Ammon's horn (tissue), 1 donor: ENCODE measurements around the gene FABP3.
A peak's percentile ranks its signal among the peaks of the same experiment; 100 is the strongest.

ENCODE experiments used
- DNase-seq: peaks from one replicate; pipeline ENCODE4 v3.0.0-alpha.2; 2016; ENCODE audit warnings: low spot score

The FABP3 gene

DNA sequence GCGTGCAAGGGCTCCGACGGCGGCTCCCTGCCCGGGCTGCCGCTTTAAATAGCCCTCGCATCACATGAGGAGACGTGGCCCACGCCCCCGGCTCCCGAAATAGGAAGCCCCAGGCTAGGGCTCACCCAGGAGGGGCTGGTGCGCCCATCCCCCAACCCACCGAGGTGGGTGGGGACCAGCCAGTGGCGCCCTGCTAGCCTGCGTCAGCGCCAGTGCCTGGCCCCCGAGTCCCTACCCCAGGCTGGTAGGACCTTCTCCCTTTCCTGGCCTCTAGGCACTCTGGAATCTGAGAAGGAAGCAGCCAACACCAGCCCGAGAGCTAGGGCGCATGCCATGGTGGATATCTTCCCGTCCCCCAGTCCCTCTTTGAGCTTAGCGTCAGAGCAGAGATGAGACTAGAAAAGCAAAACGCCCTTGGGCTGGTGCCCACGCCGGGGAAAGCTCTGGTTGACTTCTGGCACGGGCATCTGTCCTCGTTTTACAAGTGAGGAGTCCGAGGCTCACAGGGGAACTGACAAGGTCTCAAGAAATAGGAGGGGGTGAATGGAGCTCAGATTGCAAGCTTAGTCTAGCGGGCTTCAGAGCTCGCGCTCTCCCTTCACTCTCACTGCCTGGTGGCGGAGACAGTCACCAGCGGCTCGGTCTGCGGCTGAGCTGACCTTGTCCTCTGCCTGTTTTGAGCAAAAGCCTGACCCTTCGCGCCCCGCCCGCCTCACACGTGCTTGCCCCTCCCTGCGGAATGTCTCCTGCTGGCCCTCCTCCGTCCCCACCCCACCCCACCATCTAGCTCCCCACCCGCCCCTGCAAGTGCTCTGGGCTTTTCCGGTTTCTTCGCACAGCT, at the start of gene FABP3:
TSS of gene FABP3 (minus strand) at position 21 of the 841 bp plus-strand sequence. CDS start 62 bp downstream, outside the sequence.
- peak; percentile 81 for DNase-seq

DNA sequence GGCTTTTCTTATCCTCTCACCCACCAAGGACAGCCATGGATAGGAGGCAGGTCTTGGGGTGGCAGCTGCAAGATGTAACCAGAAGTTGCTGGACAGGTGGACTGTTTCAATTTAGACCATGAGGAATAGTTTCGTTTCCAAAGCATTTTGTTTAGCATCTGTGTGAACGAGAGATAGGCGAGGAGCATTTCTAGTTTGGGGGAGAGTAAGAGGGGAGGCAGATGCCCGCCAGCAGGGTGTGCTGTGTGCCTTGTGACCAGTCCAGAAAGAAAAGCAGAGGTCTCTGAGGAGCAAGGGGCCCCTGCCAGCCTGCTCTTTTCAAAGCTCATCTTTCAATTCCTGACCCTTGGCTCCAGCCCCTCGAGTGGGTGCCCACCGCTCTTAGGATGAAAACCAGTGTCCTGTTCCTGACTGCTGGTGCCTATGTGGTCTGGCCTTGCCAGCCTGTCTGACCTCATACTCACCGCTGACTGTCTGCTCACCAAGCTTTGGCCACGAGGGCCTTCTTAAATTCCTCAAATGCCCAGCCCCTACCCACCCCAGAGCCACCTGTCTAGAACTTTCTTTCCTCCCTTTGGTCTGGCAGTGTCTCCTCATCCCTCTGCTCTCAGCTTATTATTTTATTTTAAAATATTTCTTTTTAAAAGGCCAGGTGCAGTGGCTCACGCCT, 48.6 kb upstream of the FABP3 start:
- DNase-seq, result no peak

DNA sequence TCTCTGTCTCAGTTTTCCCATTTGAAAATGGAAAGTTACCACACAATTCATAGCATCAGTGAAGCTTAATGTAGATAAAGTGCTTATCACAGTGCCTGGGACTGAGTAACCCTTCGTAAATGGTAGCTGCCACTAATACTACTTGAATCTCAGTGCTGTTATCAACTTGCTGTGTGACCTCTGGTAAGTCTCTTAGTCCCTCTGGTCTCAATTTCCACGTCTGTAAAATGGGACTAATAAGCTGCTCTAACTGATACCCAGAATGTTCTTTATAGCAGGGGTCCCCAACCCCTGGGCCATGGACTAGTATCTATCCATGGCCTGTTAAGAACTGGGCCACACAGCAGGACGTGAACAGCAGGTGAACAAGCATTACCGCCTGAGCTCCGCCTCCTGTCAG, 47.8 kb upstream of the FABP3 start:
- no peak for DNase-seq

DNA sequence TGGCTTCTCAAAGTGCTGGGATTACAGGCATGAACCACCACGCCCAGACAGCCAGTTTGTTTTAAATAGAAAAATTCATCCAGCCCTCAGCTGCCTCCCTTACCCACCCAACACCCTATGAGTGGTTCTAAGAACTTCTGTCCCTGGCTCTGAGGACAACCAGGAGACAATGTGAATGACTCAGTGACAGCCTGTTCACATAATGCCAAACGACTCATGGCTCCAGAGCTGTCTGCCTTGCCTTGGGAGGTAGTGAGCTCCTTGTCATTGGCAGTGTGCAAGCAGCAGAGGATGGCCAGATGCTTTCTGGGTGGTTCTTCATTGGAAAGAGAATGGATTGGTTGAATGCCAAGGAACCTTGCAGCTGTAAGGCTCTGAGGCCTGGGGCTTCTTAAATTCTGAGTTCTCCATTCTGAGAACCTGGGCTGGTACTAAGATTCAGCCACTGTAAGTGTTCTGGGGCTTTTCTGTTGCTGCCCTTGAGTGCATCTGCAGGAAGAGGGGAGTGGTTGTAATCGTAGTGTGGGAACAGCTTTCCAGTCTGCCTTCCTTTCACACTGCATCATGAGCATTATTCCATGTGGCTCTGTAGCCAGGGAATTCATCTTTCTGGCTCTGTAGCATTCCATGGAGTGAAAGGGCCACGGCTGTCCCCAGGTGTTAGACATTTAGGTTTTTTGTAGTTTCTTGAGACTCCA, 45.9 kb upstream of the FABP3 start:
- DNase-seq, result no peak

DNA sequence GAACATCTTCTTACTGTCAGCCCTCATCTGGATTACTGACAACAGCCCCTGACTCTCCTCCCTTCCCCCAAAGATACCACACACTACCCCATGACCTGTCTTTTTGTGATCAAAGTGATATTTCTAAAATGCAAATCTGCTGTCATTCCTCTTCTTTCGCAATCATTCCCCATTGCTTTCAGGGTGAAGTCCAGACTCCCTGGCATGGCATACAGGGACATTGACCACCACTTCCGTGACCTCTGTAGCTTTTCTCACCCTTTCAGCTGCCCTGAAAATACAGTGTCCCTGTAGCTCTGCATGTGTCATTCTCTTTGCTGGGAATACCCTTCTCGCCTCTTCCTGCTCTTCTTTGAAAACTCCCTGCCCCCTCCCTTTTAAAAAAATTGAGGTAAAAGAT, 44.3 kb upstream of the FABP3 start:
- DNase-seq, result no peak

DNA sequence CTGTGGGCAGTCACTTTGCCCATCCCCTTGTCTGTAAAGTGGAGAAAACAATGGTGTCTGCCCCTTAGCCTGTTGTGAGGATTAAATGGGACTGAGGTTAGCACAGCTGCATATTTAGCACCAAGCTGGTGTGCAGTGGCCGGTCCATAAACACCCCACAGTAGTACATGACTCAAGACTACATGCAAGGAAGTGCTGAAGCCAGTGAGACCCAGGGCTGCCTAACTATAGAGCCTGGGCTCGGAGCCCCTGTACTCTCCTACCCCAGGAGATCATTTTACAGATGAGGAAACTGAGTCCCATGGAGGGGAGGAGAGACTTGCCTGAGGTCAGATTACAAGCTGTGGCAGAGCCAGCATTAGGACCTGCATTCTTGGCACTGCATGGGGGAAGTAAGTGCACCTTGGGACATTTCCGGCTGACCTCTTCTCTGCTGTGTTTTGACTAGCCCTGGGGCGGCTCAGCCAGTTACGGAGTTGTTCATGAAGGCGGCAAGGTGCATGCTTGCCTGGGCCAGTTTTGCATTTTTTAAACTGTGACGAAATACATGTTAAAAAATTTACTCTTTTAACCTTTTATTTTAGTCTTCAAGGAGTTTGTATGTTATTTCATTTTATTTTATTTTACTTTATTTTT, 43.3 kb upstream of the FABP3 start:
- DNase-seq, result no peak

DNA sequence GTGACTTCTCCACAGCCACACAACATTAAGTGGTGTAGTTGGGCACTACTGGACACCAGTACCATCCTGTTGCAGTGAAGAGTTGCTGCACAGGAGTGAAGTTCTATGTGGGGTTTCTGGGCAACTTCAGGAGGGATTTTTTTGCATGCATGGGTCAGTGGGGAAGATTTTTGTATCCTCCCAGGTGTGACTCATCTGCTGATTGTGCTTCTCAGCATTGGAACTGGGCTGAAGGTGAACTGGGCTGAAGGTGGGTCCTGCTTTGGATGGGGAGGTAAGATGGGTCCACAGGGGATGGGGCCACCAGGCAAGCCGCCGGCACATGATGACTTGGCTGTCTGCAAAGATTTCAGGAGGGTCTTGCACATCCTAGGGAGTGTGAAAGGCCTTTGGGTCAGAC, 42.8 kb upstream of the FABP3 start:
- DNase-seq, result no peak

DNA sequence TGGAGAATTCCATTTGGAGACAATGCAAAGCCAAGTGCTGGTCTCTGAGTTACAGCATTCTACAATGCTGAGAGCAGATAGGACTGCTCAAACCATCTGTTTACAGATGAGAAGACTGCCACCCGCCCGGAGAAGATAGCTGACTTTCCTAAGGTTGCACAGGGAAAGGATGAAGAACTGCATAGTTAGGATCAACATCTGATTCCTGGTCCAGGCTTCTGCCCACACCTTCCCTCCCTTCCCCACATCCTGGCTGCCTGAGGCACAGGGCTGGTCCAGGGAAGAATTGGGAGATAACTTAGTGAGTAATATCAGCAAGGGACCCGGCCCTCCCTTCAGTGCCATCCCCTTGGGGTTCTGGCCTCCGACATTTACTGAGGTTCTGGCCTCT, 42.1 kb upstream of the FABP3 start:
- no peak for DNase-seq

DNA sequence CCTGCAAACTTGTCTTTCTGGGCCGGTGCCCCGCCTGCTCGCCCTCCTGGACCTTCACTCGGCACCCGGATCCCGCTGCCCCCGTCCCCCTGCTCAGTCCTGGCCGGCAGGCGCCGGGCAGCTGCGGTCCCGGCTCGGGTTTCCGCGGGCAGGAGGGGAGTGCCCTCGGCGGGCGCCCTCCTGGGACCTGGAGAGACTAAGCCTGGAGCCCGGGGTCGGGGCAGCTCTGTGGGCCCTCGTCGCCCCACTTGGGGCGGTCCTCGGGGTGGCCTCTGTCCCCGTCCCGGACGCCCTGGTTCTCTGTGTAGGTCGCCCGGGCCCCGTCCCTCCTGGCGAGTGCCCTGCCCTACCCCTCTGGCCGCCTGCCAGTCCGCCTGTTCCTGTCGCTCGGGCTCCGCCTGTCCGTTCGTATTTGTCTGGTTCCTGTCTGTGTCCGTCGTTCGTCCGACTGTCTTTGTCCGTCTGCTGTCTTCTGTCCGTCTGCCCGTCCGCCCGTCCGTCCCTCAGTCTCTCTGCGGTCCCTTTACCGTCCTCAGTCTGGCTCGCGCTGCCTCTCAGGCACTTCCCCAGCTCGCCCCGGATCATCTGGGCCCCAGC, 40.6 kb upstream of the FABP3 start:
- DNase-seq, result peak; percentile 40

DNA sequence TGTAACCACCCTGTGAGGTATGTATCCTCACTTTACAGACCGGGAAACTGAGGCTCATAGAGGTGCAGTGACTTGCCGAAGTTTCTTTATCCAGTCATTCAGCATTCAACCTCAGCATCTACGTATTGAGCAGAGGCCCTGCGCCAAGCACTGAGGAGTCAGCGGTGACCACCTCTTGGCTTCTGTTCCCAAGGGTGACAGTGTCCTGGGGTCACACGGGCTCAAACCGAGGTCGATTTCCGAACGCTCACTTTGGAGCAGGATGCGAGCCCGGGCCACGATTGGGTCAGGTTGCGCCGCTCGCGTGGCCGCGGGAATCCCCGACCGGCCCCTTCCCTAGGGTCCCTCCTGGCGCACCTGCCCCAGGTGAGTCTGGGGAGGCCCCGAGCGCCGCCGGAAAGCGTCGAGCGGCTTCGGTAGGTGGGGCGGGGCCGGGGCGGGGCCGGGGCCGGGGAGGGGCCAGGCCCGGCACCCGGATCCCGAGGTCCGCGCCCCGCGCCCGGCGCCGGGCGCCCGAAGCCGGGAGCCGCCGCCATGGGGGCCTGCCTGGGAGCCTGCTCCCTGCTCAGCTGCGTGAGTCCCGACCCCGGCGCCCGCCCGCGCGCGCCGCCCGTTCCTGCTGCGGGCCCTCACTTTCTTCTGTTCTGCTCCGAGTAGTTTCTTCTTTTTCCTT, 40.0 kb upstream of the FABP3 start, which contains the start of gene SERINC2:
TSS of gene SERINC2 (plus strand) at position 482 of the 673 bp plus-strand sequence. CDS start at position 535, 53 bp downstream.
- no peak for DNase-seq

DNA sequence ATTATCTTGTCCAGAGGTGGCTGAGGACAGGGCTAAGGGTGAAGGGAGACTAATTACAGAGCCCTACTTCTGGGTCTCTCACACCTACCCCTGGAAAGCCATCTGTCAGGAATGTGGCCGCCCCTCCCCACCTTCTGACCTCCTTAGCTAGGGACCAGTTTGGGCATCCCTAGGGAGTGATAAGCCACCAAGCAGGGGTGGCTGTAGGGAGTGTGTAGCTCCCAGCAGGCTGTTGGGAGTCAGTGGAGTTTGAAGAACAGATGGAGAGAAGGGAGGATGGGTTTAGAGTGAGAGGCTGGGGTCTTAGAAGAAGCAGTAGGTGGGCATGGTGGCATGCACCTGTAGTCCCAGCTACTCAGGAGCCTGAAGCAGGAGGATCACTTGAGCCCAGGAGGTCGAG, 39.3 kb upstream of the FABP3 start:
- no peak for DNase-seq

DNA sequence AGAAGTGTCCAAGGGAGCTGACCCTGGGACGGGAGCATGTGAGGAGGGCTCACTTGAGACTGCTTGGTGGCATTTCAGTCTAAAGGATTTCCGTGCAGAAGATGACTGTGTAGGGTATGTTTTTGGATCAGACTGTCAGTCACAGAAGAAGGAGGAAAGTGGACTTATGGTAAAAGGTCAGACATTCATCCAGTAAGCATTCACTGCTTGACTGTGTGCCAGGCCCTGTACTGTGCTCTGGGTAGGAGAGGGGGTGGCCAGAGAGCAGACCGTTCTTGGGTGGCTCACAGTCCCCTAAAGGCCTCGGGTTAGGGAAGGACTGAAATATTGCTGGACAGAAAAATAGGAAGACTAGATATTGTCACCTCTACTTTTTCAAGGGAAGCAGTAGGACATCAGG, 38.0 kb upstream of the FABP3 start:
- DNase-seq, result no peak

DNA sequence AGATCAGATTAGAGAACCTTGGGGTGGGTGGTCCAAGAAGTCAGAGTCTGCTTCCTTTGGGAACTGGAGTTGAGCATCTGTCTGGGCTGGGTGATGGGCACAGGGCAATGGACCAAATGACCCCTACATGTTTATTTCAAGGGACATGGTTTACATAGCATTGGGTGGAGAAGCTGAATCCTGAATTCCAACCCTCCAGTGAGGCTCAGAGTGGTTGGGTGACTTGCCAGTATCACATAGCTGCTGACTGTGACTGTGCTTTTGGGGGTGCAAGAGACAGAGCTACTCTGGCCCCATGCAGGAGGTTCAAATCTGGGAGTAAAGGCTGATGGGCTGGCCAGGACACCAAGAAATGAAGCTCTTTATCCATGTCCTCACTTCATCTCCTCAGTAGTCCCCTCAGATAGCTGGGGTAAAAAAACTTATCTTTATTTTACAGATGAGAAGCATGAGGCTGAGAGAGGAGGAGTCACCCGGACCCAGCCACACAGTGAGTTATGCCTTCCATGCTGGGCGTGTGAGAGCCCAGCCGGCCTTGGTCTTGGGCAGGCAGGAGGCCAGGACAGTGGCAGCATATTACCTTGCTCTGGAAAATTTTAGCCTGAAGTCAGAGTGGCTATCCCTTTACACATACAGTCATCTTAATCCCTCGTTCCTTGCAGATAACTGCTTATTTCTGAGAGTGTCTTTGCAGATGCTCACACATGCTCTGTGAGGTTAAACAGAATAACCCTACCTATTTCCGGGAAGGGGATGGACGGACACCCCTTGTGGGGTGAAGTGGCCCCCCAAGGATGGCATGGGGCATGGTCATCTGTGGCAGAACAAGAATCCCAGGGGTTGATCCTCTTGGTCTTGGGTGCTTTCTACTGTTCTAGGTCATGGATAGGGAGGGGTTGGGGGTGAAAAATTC, 37.3 kb upstream of the FABP3 start:
- DNase-seq, result no peak

DNA sequence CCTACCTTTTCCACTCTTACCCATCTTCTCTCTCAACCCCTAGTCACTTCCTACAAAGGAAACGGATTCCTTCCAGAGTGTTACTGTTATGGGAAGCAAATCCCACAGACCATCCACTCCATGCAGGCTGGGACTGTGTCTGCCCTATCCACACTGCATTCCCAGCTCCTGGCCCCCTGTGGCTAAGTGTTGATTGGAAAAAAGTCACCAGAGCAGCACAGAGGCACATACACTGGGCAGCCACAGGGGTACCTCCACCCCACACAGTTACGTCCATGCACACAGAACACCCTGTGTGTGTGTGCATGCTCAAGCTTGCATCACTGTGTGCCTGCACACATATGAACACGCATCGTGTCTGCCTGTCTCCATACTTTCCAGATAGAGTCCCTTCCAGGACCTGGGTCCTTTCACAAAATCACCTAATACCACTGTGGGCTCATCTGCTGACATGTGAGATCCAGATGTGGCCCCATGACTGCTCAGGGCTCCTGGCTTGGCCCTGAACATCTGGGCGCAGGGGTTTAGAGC, 36.0 kb upstream of the FABP3 start:
- no peak for DNase-seq

DNA sequence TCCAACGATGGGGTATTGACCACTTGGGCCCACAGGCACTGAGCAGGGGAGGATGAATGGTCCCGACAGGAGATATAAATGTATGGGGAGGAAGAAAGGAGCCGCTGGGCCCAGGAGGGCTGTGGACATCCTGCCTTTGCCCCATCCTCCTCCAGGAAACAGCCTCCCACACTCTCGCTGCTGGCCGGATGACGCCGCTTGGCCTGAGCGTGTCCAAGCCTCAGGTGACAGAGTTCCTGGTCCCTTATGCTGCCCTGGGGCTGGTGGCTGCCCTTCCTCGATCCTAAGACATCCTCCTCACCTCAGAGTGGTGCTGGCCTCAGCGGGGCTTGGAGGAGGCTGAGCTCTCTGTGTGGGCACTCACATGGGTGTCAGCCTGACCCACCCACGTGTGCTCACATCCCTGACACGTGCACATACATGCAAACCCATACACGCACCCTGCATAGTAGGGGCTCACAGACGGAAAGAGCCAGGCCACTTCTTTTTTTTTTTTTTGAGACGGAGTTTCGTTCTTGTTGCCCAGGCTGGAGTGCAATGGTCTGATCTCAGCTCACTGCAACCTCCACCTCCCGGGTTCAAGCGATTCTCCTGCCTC, 34.3 kb upstream of the FABP3 start:
- no peak for DNase-seq

DNA sequence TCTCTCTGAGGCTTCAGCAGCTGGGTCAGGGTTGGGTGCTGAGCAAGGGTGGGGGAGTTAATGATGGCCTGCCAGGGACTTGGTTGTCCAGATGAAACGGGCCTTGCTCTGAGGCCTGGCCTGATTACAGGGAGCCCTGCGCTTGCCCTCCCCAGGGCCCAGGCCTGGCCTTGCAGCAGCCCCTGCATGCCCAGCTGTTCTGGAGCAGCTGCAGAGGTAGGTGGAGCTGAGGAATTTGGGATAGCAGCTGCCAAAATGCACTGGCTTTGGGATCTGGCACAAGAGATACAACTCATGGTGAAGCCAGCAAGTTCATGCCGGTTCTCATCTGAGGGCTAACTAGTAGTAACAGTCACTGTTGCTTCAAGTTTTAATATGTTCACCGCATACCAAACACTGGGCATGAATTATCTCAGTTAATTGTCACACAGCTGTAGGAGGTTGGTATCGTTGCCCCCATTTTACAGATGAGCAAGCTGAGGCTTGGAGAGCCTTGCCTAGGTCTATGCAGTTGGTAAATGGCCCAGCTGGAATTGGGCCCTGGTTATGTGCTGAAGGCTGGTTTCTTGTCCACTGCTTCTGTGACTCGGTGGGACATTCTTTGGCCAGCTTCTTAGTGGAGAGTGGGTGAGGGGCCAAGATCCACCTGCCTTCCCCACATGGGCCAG, 32.8 kb upstream of the FABP3 start:
- DNase-seq, result no peak

DNA sequence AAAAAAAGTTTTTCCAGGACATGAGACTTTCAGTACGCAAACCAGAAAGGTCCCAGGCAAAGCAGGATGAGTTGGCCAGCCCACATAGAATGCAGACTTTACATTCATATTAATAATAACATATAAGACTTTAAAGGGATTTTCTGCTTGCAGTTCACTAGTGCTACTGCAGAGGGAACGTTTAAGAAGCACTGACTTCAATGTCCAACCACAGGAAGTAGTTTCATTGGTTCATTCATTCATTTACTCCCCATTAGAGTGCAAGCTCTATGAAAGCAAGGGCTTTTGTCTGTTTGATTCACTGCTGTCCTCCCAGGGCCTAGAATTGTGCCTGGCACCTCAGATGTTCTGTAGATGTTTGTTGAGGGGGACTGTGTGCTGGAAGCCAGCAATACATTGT, 28.4 kb upstream of the FABP3 start:
- no peak for DNase-seq

DNA sequence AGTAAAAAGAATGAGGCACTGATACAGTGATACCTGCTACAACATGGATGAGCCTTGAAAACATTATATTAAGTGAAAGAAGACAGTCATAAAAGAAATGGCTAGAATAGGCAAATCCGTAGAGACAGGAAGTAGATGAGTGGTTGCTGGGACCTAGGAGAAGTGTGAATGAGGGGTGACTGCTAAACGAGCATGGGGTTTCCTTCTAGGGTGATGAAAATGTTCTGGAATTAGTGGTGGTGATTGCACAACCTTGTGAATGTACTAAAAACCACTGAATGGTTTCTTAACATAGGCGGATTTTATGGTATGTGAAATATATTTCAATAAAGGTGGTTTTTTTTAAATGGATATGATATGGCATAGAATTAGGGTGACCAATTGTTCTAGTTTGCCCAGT, 27.5 kb upstream of the FABP3 start:
- DNase-seq, result no peak

DNA sequence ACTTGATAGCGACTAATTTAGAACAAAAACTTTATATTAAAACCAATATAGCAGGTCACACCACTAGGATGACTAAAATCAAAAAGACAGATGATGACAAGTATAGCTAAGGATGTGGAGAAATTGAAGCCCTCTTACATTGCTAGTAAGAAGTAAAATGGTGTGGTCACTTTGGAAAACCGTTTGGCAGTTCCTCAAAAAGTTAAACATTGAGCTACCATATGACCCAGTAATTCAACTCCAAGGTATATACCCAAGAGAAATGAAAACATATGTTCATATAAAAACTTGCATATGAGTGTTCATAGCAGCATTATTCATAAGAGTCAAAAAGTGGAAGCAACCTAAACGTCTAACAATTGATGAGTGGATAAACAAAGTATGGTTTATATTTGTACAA, 27.1 kb upstream of the FABP3 start:
- no peak for DNase-seq
